ENCODE results near the gene GSTM2. TPM values are rescaled to one million over a fixed set of nuclear protein-coding genes. Genes with fewer than 3 reads are reported as not detected.

The GSTM2 gene
- total RNA-seq, 1 experiment from 2014 or later: 5.9 TPM

DNA sequence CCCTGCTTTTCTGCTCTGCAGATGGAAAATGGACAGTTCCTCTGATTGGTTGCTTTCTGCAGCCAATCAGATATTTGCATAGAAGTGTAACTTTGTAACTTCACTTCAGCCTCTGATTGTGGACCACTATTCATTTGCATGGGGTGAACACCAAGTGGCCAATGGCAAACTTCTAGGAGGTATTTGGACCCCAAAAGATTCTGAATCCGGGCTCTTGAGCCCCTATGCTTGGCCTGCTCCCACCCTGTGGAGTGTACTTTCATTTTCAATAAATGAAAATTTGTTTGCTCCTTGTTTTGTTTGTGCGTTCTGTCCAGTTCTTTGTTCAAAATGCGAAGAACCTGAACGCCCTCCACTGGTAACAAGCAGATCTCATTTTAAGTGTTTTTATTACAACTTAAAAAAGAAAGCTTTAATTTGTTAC is 18.4 kb upstream of the GSTM2 start:
- intact Hi-C loops (cut with micrococcal nuclease): loop anchor here (1.0 kb wide), 1 partner anchor 103 kb away; no protein-coding TSS in a partner anchor

More for the DNA sequence above, 18.4 kb upstream of the GSTM2 start:
- Histone ChIP-seq H3K4me1 (ENCODE audit: control insufficient read depth in 1 of 2, insufficient read depth in 2 of 2, low read length in 2 of 2) (peaks cover 0 to 3% of the 10 kb centered on the region in 2 experiments; a peak in 1 of 4 replicates), H4K20me1 (ENCODE audit: insufficient read depth) (no peaks in the 10 kb centered on the region), H3K79me2 (ENCODE audit: insufficient read depth, low read length) (no peaks in the 10 kb centered on the region), H2AFZ (ENCODE audit: low read depth, low read length, poor library complexity, severe bottlenecking) (peak overlapping the region; percentile 49), H3K4me2 (ENCODE audit: low read length) (peak overlapping the region; percentile 70), H3K27me3 (ENCODE audit: insufficient read depth, low read length) (peaks cover 10% of the 10 kb centered on the region; the same call in 1 of the 2 replicates), H3K9me3 (ENCODE audit: control insufficient read depth in 1 of 2, insufficient read depth in 1 of 2, low read depth in 1 of 2, low read length in 2 of 2) (no peaks in the 10 kb centered on the region), H3K9ac (ENCODE audit: low read length) (no peak overlapping the region), H3K36me3 (ENCODE audit: control insufficient read depth in 1 of 2, insufficient read depth in 2 of 2, low read length in 2 of 2) (no peaks in the 10 kb centered on the region), H3K9me2 (ENCODE audit: insufficient read depth) (no peaks in the 10 kb centered on the region), H3K4me3 (replicated peaks in 1 of 2; ENCODE audit: low read depth in 1 of 2, low read length in 2 of 2) (peak overlapping the region; percentile 8 to 42; a peak in 2 of 4 replicates), H3K27ac (ENCODE audit: low read depth, low read length) (no peak overlapping the region)
- POLR2A ChIA-PET: interaction anchor here (0.9 to 2.1 kb wide), 4 partner anchors 9 to 104 kb away, joined by 3 to 8 read pairs (median 4); partner anchors contain the start of gene GNAI3
- no TSS peak for BruUV-seq (replicated peaks)
- DNase-seq (ENCODE audit: low read depth, low spot score): peak; percentile 18
- ATAC-seq: peak; percentile 82
- RAD21 ChIA-PET (ENCODE audit: low non-redundant PET in 1 of 2, low total read pairs in 2 of 2, uncharacterized antibody in 2 of 2, unreplicated experiment in 2 of 2): interaction anchor here (0.7 to 1.4 kb wide), 4 partner anchors 9 to 334 kb away, joined by 3 to 7 read pairs (median 3); no protein-coding TSS in a partner anchor
- no peak for TF ChIP-seq POLR2AphosphoS5 (IDR thresholded peaks at IDR 0.05; ENCODE audit: low read depth, low read length)
- no peak for TF ChIP-seq SP1 (IDR thresholded peaks at IDR 0.05; ENCODE audit: low read depth)
- TF ChIP-seq, protein P1, sequence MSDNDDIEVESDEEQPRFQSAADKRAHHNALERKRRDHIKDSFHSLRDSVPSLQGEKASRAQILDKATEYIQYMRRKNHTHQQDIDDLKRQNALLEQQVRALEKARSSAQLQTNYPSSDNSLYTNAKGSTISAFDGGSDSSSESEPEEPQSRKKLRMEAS (IDR thresholded peaks at IDR 0.05): no peak
- TF ChIP-seq SIN3A (IDR thresholded peaks at IDR 0.05; ENCODE audit: low read depth): no peak
- TF ChIP-seq EGR1 (IDR thresholded peaks at IDR 0.05; ENCODE audit: low read depth): no peak
- TF ChIP-seq TCF7L2 (IDR thresholded peaks at IDR 0.05; ENCODE audit: borderline replicate concordance, extremely low read depth, insufficient read depth, insufficient read length): no peak
- TF ChIP-seq, protein P2, sequence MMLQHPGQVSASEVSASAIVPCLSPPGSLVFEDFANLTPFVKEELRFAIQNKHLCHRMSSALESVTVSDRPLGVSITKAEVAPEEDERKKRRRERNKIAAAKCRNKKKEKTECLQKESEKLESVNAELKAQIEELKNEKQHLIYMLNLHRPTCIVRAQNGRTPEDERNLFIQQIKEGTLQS (IDR thresholded peaks at IDR 0.05): no peak
- no peak for TF ChIP-seq SRF (IDR thresholded peaks at IDR 0.05; ENCODE audit: low read depth)
- no peak for TF ChIP-seq ELF1 (IDR thresholded peaks at IDR 0.05; ENCODE audit: borderline replicate concordance, low read depth)
- TF ChIP-seq, protein P3, sequence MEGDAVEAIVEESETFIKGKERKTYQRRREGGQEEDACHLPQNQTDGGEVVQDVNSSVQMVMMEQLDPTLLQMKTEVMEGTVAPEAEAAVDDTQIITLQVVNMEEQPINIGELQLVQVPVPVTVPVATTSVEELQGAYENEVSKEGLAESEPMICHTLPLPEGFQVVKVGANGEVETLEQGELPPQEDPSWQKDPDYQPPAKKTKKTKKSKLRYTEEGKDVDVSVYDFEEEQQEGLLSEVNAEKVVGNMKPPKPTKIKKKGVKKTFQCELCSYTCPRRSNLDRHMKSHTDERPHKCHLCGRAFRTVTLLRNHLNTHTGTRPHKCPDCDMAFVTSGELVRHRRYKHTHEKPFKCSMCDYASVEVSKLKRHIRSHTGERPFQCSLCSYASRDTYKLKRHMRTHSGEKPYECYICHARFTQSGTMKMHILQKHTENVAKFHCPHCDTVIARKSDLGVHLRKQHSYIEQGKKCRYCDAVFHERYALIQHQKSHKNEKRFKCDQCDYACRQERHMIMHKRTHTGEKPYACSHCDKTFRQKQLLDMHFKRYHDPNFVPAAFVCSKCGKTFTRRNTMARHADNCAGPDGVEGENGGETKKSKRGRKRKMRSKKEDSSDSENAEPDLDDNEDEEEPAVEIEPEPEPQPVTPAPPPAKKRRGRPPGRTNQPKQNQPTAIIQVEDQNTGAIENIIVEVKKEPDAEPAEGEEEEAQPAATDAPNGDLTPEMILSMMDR (IDR thresholded peaks at IDR 0.05 in 2 of 3, conservative IDR thresholded peaks at IDR 0.05 in 1 of 3; ENCODE audit: borderline replicate concordance in 1 of 3, insufficient read depth in 1 of 3, low read depth in 2 of 3, low read length in 2 of 3): peak; percentile 33 to 45 (median 39); a peak in 4 of 6 replicates
- TF ChIP-seq ZNF274 (IDR thresholded peaks at IDR 0.05; ENCODE audit: low read depth, low read length): no peak
- TF ChIP-seq CBX3 (IDR thresholded peaks at IDR 0.05; ENCODE audit: low read depth): no peak
- TF ChIP-seq RAD21 (IDR thresholded peaks at IDR 0.05; ENCODE audit: low read depth): peak; percentile 59
- no peak for TF ChIP-seq YY1 (IDR thresholded peaks at IDR 0.05; ENCODE audit: extremely low read depth, insufficient replicate concordance, low read depth, low read length)
- no peak for TF ChIP-seq EZH2 (IDR thresholded peaks at IDR 0.05)
- no peak for TF ChIP-seq CEBPB (IDR thresholded peaks at IDR 0.05; ENCODE audit: low read depth)
- CTCF ChIA-PET: interaction anchor here (0.9 to 3.5 kb wide), 11 partner anchors 9 to 335 kb away, joined by 3 to 57 read pairs (median 5); partner anchors contain the start of genes AHCYL1 and GNAI3
